HG02870 (cell line): Measurements from ENCODE around the gene NCOA3.

Experiments
- ATAC-seq: cut with Tn5 transposase; IDR thresholded peaks from one replicate; pipeline ENCODE4 v1.9.1; 2021; ENCODE audit warnings: mild to moderate bottlenecking, moderate library complexity; ENCODE audit not compliant: unreplicated experiment

NCOA3 gene

DNA sequence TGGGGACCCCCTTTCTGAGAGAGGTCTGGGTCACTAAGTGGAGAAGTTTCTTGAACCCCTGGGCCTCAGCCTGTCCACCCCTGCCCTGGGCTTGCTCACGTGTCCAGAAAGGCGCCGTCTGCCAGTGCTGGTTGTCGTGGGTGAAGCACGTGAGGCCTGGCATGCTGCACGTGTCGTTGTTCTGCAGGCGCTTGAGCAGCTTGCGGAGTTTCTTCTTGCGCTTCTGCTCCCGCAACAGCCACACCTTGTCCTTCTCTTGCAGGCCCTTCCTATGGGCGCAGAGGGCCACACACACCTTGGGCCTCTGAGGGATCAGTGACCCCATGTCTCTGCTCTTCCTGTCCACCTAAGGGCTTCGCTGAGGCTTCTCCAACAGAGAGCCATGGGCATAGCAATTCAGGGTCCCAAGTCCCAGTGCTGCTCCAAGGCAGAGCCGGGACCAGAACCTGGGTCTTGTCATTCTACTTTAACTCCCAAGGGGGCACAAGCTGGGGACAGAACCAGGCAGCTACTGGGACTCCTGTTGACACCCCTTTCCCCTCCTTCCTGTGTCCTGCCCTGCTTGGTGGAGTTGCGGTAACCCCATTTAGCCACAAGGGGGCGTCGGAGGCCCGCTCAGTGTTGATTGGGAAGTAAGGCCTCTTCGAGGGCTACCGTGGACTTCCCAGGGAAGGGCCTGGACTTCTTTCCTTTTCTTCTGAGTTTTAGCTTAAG is 161.8 kb downstream of the NCOA3 start:
- no peak for ATAC-seq

DNA sequence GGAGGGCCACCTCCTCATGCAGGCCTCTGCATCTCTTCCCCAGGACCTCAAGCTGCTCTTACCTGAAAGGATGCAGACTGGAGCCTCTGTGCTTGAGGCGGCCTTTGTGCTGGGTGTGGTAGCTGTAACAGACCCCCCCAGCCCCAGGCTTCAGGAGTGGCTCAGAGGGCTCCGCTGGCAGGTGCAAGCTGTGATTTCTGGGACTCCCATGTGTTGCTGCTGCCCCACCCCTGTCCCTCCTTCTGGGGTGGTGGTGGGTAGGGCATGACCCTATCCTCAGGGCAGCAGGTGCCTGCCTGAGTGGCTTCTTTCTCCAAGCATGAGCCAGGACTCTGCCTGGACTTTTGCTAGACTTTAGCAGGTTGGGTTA is 162.4 kb downstream of the NCOA3 start:
- ATAC-seq: no peak

DNA sequence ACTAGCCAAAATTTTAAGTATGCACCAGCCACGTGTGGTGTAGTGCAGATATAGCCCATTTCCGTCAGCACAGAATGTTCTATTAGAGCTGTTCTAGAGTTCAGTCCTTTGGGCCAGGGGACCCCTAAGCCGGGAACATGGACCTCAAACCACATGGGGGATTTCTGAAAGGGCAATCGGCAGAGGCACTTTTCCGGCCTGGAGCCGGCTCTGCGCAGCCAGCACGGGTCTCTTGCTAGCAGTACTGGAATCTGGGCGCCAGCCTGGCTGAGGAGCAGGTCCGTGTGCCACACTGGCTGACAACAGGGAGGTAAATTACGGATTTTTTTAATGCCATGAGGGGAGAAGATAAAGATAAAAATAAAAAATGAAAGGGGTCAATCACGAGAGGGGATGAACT is 163.1 kb downstream of the NCOA3 start:
- no peak for ATAC-seq

DNA sequence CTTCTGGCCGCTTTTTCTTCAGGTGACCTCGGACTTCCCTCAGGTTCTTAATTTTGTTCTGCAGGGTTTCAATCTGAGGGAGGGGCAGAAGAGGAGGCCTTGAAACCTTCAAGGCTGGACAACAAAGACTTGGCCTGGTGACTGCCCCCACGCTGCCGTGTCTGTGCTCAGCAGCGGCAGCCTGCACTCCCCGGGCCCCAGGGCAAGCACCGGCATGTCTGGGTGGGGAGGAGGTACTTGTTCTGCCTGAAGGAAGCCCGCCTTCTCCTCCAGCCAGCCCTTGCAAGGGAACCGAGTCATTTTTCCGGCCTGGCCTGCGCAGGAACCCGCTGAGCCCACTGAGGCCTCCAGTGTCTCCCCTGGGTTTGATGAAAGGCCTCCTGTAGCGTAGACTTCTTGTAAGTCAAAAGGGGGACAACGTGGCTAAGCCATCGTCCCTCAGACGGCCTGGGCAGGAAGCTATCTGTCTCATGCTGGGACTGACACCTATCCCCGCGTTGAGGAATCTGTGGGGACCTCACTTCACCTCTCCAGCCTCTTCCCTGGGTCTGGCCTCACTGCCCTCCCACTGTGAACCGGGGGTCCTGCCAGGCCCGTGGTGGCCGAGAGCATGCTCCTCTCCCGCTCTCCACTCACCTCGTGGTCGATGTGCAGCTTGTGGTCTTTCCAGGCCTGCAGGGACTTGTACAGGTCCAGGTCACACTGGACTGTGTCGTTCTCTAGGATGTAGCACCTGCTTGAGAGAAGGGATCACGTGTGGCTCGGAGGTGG is 163.7 kb downstream of the NCOA3 start:
- no peak for ATAC-seq

DNA sequence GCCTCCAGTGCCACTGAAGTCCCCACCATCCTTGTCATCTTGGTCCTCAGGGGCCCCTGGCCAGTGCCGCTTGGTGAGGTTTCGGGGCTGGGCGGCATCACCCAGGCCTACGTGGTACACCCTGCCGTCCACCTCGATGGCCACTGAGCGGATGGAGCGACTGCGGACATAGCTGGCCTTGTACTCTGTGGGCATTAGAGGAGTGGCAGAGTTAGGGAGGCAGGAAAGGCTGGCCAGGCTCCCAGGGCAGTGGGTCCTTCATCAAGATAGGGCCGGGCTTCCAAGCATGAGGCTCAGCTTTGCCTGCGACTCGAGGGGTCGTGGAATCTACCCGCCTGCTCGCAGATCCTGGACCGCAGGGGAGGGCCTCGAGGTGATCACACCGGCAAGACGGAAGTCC is 164.6 kb downstream of the NCOA3 start:
- ATAC-seq: no peak

DNA sequence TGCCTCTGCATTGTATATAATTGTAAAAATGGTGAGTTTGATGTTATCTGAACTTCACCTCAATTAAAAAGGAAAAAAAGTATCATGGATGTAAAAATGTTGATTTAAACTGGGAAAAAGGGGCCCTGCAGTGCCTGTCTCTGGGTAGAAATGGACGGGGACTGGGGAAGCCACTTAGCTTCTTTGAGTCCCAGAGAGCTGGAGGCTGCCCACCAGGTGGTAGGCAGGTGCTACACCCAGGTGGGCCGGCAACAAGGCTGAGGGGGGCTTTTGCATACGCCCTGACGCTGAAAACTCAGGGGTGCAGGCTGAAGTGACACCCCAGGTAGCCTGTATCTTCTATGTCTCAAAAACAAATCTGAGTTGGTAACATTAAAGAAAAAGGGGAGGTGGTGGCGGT is 165.4 kb downstream of the NCOA3 start:
- no peak for ATAC-seq

DNA sequence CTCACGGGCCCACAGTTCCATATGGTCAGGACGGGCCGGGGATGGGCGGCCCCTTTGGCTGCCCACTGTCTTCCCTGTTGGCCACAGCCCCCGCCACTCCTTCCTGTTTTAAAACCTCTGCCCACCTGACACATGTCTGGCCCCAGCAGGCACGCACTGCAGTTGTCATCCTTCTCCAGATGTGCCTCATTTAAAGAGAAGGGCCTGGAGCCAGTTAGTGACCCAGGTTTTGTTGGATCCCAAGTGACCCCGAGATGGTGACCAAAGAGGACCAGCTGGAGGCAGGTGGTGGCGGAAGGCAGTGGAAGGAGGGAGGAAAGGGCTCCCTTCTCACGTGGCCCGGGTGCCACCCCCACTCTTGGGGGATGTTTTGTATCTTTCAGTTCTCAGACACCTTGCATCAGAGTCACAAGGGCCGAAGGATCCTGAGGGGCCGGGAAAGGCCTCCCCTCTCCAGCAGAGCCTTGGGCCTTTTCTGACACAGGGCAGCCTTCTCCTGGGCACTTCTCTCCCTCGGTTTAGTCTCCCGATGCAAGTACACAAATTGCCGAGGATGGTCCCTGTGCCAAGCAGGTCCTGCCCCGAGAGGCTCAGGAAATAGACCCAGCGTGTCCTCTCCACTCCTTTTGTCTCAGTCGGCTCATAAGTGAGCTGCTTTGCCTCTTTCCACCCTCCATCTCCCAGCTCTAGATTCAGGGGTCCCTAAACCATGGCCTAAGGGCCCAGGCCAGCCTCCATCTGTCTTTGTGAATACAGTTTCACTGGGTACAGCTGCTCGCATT is 166.0 kb downstream of the NCOA3 start:
- no peak for ATAC-seq

DNA sequence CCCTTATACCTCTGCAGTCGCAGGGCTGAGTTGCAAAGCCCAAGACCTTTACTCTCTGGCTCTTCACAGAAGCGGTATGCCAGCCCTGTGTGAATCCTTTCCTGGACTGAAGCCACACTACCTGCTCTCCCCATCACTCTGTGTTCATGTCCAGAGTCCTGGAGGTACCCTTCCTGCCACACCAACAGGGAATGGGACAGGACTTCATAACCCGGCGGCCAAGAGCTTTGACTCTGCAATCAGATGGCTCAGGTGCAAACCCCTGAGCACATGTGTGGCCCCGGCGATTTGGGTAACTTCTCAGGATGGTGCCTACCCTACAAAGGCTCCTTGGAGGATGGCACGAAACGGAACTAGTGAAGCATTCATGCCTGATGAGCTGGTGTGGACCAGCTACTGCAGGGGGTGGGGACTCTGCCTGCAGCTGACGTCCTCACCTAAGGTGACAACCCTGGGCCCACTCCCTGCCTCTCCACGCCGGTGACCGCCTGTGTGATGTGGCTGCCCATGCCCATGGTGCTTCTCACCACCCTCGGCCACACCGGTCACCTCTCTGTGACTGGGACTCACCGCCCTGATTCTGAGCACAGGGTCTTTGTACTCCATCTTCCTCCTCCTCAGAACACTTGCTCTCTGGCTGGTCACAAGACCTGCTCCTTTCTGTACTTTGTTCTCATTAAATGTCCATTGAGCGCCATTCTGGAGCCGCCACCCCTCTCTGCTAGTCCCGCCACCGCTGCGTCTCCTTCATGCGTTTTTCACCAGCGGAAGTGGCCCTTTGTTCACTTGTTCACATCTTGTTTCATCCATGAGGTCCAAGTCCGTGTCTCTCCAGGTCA is 166.8 kb downstream of the NCOA3 start:
- no peak for ATAC-seq

DNA sequence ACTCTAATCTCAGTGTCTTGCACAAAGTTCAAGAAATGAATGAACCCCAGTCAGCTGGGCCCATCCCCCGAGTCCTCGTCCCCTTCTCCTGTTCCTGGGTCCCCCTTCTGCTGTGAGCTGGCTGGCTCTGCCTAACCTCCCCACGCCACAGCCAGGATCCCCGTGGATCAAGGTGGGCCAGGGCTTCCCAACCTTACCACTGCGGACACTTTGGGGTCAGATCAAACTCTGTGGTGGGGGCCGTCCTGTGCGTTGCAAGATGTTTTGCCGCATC is 167.4 kb downstream of the NCOA3 start:
- no peak for ATAC-seq

DNA sequence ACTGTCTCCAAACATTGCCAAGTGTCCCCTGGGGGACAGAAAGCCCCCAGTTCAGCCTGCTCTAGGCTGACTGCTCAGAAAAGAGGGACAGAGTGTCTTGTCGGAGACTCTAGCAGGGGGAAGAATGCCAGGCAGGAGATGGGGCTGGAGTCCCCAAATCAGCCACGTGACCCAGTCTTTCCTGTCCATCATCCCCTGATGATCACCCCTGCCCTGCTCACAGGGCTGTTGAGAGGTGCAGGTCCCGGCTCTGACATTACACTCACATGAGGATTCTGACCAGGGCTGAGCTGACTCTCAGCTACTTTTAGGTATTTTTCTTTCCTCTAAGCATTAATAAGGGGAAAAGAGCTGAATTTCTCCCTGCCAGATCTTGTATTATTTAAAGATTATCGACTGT is 167.8 kb downstream of the NCOA3 start:
- ATAC-seq: no peak

DNA sequence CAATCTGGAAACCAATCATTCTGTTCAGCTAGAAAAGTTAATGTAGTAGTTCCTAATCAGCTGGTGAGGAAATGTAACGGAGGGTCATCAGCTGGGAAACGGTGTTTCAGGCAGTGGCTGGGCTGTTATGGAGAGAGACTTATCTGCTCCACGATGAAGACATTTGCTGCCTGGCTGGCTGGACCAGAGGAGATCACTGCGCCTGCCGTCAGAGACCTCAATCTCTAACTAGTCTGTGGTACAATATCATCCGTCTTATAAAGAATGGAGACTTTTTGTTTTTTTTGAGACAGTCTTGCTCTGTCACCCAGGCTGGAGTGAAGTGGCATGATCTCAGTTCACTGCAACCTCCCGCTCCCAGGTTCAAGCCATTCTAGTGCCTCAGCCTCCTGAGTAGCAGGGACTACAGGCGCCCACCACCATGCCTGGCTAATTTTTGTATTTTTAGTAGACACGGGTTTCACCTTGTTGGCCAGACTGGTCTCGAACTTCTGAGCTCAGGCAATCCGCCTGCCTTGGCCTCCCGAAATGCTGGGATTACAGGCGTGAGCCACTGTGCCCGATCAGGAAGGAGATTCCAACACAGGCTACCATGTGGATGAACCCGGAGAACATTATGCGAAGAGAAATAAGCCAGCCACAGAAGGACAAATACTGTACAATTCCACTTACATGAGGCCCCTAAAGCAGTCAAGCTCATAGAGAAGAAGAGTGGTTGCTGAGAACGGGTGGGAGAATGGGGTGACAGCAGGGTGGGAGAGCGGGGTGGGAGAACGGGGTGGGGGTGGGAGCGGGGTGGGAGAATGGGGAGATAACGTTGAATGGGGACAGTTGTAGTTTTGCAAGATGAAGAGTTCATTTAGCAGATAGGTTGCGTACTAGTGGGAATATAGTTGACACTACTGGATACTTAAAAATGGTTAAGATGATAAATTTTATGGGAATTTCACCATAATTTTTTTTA is 168.5 kb downstream of the NCOA3 start:
- no peak for ATAC-seq

DNA sequence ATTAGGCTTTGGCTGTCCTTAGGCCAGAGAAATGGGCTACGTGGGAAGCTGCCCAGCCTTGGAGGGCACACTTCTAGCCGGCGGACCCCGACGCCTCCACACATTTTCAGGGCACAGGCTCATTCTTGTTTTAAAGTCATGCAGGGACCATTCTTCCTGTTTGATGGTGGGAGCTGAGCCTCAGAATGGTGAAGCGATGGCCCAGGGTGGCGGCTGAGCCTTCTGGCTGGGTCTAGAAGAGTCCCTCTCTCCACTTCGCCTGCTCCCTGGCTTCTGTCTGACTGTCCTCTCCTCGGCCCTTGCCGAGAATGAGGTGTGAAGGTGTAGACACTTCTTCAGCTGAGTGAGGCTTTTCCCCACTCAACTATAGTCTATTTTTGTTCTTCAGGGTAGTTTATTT is 169.2 kb downstream of the NCOA3 start:
- no peak for ATAC-seq

DNA sequence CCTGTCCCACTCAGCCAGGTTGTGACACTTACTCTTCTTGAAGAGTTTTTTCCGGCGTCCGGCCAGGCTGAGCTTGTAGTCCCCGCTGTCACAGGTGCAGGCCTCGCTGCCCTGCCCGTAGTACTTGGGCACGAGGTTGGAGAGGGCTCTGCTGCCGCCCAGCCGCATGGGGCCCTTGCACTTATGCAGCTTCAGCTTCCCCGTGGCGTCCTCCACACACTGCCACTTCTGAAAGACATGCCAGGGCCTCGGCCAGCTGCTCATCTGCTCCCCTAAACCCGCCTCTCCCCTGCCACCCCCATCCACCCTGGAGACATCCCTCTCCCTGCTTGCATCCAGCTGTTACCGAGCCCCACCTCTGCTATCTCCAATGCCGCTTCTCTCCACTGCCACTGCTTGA is 170.5 kb downstream of the NCOA3 start:
- no peak for ATAC-seq

DNA sequence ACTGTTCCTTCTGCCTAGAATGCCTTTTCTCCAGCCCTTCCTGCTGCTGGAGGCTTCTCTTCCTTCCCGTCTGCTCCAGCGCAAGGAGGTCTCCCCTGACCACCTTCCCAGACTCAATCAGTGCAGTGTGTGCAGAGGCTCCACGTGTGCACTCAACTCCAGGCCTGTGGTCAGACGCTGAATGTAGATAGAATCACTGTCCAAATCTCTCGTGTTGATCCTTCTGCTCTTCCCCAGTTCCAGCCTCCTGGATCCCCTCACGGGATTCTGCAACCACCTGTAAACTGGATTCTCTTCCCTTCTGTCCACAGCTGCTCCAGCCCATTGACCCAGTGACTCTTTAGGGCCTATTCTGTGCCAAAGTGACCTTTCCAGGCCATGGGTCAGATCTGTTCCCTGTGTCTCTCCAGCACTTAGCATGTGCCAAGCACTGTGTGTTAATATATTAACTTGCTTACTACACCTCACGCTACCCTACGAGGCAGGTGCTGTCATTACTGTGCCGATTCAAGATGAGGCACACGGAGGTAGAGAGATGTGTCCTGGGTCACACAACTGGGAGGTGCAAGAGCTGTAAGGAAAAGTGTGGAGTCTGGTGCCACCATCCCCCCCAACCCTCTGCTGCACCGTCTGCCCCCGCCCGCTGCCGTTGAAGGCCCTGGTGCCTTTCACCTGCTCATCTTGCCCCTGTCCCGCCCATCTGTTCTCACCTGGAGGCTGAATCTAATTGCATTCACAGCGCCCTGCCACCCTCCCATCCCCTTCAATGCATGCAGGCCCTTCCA is 171.4 kb downstream of the NCOA3 start:
- no peak for ATAC-seq

DNA sequence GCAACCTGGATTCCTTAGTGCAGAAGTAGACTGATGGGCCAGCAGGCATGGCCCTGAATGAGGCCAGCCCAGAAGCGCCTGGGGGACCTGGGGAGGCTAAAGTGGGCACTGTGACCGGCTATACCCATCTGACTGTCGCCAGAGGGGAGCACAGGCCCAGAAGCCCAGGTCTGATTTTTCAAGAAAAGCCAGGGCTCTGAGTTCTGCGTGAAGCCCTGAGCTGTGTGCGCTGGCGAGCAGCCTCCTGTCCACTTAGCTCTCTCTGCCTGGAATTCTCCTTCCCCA is 171.9 kb downstream of the NCOA3 start:
- no peak for ATAC-seq

DNA sequence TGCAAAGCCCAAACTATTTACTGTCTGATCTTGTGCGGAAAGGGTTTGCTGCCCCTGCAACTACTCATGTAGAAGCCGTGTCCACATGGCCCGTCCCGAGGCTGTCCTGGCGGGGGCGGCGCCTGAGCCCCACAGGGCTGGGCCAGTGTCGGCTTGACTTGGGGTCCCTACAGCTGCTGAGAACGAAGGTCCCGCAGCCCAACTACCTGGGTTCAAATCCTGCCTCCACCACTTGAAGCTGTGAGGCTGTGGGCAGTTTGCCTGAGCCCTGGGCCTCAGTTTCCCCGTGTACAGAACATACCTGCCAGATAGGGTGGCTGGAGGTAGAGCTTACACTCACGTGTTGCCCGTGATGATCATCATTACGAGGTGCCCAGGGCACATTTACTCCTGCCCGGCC is 172.5 kb downstream of the NCOA3 start:
- no peak for ATAC-seq

DNA sequence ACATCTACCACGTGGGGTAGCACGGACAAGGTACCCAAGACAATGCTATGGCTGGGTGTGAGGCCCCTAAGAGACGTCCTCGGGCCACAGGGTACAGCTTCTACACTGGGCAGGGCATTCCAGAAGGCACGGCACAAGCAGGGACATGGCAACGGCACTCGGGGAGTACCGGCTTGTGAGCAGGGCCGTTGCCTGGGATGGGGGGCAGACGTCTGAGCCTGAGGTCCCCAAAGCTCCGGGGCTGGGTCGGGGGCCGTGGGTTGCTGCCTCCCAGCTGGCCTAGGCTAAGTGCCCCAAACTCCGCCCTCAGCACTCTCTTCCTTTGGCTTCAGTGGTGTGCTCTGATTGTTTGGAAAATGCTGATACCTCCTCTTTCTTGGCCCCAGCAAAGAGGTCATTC is 173.0 kb downstream of the NCOA3 start:
- ATAC-seq: no peak

DNA sequence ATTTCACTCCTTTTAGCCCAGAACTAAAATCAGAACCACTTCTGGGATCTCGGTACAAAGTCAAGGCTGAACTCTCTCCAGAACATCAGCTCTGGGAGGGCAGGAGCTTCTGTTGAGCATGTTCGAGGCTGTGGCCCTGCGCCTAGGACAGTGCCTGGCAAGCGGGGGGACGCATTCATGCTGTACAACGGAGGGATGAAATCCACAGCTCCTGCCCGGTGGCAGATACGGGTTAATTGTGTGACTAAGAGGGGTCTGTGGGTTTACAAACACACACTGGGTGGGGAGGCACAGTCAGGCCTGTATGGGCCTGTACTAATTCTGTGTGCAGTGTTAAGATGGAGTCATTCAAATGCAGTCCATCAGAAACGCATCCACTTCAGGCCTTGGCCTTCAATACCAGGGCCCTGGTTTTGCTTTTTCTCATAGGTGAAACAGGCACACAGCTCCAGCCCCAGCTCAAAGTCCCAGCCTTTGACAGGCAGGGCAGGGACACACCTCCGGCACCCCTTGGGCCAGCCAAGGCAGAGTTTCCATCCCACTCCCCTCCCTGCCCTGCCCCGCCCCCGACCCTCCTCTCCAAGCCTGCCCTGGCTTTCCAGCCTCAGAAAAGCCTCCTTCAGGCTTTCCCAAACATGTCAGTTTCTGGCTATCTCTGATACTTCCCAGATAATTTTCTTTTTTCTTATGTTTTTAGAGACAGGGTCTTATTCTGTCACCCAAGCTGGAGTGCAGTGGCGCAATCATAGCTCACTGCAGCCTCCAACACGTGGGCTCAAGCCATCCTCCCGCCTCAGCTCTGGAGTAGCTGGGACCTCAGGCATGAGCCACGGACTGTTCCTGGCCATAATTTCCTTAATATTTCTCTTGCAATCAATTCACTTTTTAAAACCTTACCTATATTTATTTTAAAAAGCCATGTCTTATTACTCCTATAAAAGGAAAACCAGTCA is 173.8 kb downstream of the NCOA3 start:
- ATAC-seq: no peak
